ENCODE measurements around the gene DNAAF9.

GRCh38 chr20:3409417-3409816 lies 1.9 kb upstream of the DNAAF9 start:
- TF ChIP-seq, protein P1, sequence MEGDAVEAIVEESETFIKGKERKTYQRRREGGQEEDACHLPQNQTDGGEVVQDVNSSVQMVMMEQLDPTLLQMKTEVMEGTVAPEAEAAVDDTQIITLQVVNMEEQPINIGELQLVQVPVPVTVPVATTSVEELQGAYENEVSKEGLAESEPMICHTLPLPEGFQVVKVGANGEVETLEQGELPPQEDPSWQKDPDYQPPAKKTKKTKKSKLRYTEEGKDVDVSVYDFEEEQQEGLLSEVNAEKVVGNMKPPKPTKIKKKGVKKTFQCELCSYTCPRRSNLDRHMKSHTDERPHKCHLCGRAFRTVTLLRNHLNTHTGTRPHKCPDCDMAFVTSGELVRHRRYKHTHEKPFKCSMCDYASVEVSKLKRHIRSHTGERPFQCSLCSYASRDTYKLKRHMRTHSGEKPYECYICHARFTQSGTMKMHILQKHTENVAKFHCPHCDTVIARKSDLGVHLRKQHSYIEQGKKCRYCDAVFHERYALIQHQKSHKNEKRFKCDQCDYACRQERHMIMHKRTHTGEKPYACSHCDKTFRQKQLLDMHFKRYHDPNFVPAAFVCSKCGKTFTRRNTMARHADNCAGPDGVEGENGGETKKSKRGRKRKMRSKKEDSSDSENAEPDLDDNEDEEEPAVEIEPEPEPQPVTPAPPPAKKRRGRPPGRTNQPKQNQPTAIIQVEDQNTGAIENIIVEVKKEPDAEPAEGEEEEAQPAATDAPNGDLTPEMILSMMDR (IDR thresholded peaks at IDR 0.05) = no peak
- no peak for TF ChIP-seq EZH2 (IDR thresholded peaks at IDR 0.05)

All from neural progenitor cell (in vitro differentiated cells).